Gastrocnemius medialis (tissue), 4 donors: ENCODE data around the gene NRTN. TPM values are rescaled to one million over a fixed set of nuclear protein-coding genes. Genes with fewer than 3 reads are reported as not detected.

Source experiments
- ATAC-seq, 2 donors: fragments of 150-250 bp; one replicate each; pipeline ENCODE4 v1.9.1; 2016
- DNase-seq, 2 donors: peaks; one replicate each; pipeline ENCODE4 v3.0.0-alpha.2; 2019
- H3K27ac ChIP-seq, 4 donors: fragments of 200-600 bp; sonication (generic); 1 replicate in 1 of 4; 2 replicates in 3 of 4; pipeline ENCODE4 v1.5.1; 2016 to 2018; ENCODE audit warnings: mild to moderate bottlenecking in 2 of 4, moderate library complexity in 1 of 4
- H3K27me3 ChIP-seq, 3 donors: fragments of 200-600 bp; sonication (generic) in 2 of 3; 1 replicate in 1 of 3; 2 replicates in 2 of 3; pipeline versions ENCODE4 v1.5.1 to v1.6.0; 2016 to 2019; ENCODE audit warnings: mild to moderate bottlenecking in 1 of 3, moderate library complexity in 1 of 3
- H3K36me3 ChIP-seq, 2 donors: fragments of 200-600 bp; sonication (generic) in 1 of 2; one replicate each; pipeline ENCODE4 v1.5.1; 2017 to 2018
- H3K4me1 ChIP-seq, 2 donors: fragments of 200-600 bp; sonication (generic) in 1 of 2; one replicate each; pipeline ENCODE4 v1.5.1; 2016 to 2017; ENCODE audit warnings: mild to moderate bottlenecking in 2 of 2
- H3K4me3 ChIP-seq, 4 donors: fragments of 200-600 bp; sonication (generic) in 3 of 4; 1 replicate in 1 of 4; 2 replicates in 3 of 4; pipeline ENCODE4 v1.5.1; 2016 to 2019; ENCODE audit warnings: mild to moderate bottlenecking in 2 of 4
- H3K9me3 ChIP-seq, 3 donors: fragments of 200-600 bp; sonication (generic) in 2 of 3; 1 replicate in 1 of 3; 2 replicates in 2 of 3; pipeline ENCODE4 v1.5.1; 2016 to 2019
- POLR2A ChIP-seq, 2 donors: fragments of 450-650 bp; IDR thresholded peaks; one replicate each; pipeline ENCODE4 v1.6.1; 2017; ENCODE audit warnings: antibody characterized with exemption in 2 of 2, mild to moderate bottlenecking in 2 of 2, moderate library complexity in 2 of 2
- in situ Hi-C, 4 donors: fragments of 200-750 bp; cut with MboI; loops; one replicate each; pipeline versions ENCODE4 v1.15.0 to v1.8.0; 2017; ENCODE audit warnings: low sequenced_read_pairs in 4 of 4
- intact Hi-C: fragments of 100-400 bp; cut with DNase I; formaldehyde crosslinking; loops from one replicate; pipeline ENCODE4 v1.15.1; 2023; ENCODE audit warnings: low total_unique reads
- total RNA-seq, 4 donors: library from RNA; depleted of rRNA; stranded (reverse); fragments of >200 nt; gene quantifications; one replicate each; pipeline versions ENCODE4 v1.1.0 to v1.2.3, GENCODE V29; 2016
- TF ChIP-seq, protein P1 (sequence below), 5 experiments: fragments of 450-650 bp in 3 of 5; fragments of 200-600 bp in 2 of 5; sonication (generic) in 2 of 5; IDR thresholded peaks in 4 of 5; conservative IDR thresholded peaks in 1 of 5; 1 replicate in 4 of 5; 2 replicates in 1 of 5; pipeline ENCODE4 v1.5.1; 2016 to 2019; ENCODE audit warnings: antibody characterized with exemption in 5 of 5, mild to moderate bottlenecking in 3 of 5, moderate library complexity in 3 of 5

Gene NRTN, protein sequence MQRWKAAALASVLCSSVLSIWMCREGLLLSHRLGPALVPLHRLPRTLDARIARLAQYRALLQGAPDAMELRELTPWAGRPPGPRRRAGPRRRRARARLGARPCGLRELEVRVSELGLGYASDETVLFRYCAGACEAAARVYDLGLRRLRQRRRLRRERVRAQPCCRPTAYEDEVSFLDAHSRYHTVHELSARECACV
- not detected for total RNA-seq

DNA sequence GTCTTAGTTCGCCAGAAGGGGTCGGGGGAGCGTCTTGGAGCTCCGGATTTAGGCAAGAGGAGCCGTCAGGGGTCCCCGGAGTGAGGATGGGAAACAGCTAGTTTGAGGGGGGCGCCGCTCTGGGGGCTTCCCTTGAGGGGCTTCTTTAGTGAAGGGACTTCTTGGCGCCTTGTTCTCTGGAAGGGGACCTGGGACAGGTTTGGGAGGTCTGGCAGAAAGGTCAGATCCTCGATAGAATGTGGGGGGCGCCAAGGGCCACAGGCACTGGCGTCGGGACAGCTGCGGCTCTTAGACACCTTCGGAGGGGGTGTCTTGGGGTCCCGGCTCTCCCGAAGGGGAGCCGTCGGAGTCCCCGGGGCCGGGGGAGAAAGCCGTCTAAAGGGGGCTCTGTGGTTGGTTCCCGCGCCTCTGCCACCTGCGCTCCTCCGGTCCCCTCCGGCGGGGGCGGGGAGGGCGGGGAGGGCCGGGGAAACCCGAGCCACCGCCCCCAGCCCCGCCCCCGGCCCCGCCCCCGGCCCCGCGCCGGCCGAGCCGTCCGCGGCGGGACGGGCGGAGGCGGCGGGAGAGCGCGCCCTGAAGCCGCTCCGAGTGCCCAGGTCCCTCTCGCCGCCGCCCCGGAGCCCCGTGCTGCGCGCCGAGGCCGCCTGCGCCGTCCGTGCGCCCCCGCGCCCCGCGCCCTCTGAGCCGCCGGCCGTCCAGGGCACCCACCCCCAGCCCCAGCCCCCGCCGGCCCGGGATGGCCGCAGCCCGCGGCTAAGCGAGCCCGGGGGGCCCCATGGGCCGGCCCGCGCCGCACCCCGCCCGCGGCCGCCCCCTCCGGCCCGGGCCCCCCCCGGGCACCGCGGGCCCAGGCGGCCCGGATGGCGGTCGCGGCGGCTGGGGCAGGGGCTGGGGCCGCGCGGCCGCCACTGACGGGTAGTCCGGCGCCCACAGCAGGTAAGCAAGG lies at the start of gene NRTN:
Gene NRTN, plus strand, starts transcription at position 552 of the 946 bp plus-strand sequence. CDS start 19,099 bp downstream, outside the sequence.
- Histone ChIP-seq H3K4me1 (peaks cover 0 to 4% of the 10 kb centered on the region in 2 donors), H3K36me3 (no peaks in the 10 kb centered on the region), H3K27me3 (peaks cover 55 to 66% (median 60%) of the 10 kb centered on the region in 3 donors), H3K4me3 (peak within 1 kb of the TSS in 2 of 4 donors; percentile 18 to 22), H3K27ac (no peak within 1 kb of the TSS), H3K9me3 (no peaks in the 10 kb centered on the region)
- ATAC-seq: no peak
- no peak for TF ChIP-seq POLR2A (IDR thresholded peaks at IDR 0.05)
- TF ChIP-seq, protein P1, sequence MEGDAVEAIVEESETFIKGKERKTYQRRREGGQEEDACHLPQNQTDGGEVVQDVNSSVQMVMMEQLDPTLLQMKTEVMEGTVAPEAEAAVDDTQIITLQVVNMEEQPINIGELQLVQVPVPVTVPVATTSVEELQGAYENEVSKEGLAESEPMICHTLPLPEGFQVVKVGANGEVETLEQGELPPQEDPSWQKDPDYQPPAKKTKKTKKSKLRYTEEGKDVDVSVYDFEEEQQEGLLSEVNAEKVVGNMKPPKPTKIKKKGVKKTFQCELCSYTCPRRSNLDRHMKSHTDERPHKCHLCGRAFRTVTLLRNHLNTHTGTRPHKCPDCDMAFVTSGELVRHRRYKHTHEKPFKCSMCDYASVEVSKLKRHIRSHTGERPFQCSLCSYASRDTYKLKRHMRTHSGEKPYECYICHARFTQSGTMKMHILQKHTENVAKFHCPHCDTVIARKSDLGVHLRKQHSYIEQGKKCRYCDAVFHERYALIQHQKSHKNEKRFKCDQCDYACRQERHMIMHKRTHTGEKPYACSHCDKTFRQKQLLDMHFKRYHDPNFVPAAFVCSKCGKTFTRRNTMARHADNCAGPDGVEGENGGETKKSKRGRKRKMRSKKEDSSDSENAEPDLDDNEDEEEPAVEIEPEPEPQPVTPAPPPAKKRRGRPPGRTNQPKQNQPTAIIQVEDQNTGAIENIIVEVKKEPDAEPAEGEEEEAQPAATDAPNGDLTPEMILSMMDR (IDR thresholded peaks at IDR 0.05 in 4 of 5, conservative IDR thresholded peaks at IDR 0.05 in 1 of 5): no peak
- DNase-seq: no peak
- in situ Hi-C loops (no loop called here), intact Hi-C loops (loop anchor here (2.0 kb wide), 1 partner anchor 88 kb away; no protein-coding TSS in a partner anchor)

DNA sequence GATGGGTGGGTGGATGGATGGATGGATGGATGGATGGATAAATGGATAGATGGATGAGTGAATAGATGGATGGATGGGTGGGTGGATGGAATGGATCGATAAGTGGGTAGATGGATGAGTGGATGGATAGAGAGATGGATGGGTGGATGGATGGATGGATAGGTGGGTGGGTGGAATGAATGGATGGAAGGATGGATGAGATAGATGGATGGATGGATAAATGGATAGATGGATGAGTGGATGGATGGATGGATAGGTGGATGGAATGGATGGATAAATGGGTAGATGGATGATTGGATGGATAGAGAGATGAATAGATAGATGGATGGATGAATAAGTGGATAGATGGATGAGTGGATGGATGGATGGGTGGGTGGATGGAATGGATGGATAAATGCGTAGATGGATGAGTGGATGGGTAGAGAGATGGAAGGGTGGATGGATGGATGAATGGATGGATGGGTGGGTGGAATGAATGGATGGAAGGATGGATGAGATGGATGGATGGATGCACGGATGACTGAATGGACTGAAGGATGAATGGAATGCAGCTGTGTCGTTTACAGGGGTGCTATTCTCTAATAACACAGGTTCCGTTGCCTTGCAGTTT lies 42.2 kb upstream of the NRTN start:
- DNase-seq (no peak), ATAC-seq (no peak)
- H3K4me3 ChIP-seq: no peak overlapping the region
- no peaks in the 10 kb centered on the region for H3K9me3 ChIP-seq
- no peaks in the 10 kb centered on the region for H3K4me1 ChIP-seq
- intact Hi-C loops (no loop called here), in situ Hi-C loops (no loop called here)
- H3K27me3 ChIP-seq: peaks cover 0 to 4% (median 0%) of the 10 kb centered on the region in 3 donors
- no peak overlapping the region for H3K27ac ChIP-seq
- no peak for TF ChIP-seq POLR2A (IDR thresholded peaks at IDR 0.05)
- TF ChIP-seq, protein P1 (IDR thresholded peaks at IDR 0.05 in 4 of 5, conservative IDR thresholded peaks at IDR 0.05 in 1 of 5): no peak
- H3K36me3 ChIP-seq: no peaks in the 10 kb centered on the region

- H3K4me3 ChIP-seq: no peak overlapping the region
- ATAC-seq: no peak
- no peak for DNase-seq
- no peaks in the 10 kb centered on the region for H3K27me3 ChIP-seq
- no peaks in the 10 kb centered on the region for H3K36me3 ChIP-seq
- in situ Hi-C loops (no loop called here), intact Hi-C loops (no loop called here)
- no peaks in the 10 kb centered on the region for H3K4me1 ChIP-seq
- H3K27ac ChIP-seq: no peak overlapping the region
- no peaks in the 10 kb centered on the region for H3K9me3 ChIP-seq
- TF ChIP-seq POLR2A (IDR thresholded peaks at IDR 0.05): no peak
- TF ChIP-seq, protein P1 (IDR thresholded peaks at IDR 0.05 in 4 of 5, conservative IDR thresholded peaks at IDR 0.05 in 1 of 5): no peak
These were observed 39.6 kb upstream of the NRTN start for GRCh38 chr19:5765220-5765619.

DNA sequence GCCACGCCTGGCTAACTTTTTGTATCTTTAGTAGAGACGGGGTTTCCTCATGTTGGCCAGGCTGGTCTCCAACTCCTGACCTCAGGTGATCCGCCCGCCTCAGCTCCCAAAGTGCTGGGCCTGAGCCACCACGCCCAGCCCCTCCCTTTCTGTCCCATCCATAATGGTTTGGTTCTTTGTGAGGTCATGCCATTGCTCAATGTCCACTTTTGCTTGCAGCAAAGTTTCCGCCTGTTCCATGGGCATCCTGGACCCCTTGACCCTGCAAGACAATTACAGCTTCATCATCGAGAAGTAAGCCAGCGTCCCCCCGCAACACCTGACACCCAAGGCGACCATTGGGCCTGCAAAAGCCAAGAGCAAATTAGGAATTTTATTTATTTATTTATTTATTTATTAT lies 36.9 kb upstream of the NRTN start:
- ATAC-seq (no peak), DNase-seq (no peak)
- in situ Hi-C loops: no loop called here
- intact Hi-C loops: no loop called here
- no peak overlapping the region for H3K4me3 ChIP-seq
- H3K9me3 ChIP-seq: no peaks in the 10 kb centered on the region
- H3K27me3 ChIP-seq: peaks cover 0 to 4% (median 0%) of the 10 kb centered on the region in 3 donors
- H3K4me1 ChIP-seq: no peaks in the 10 kb centered on the region
- no peak for TF ChIP-seq POLR2A (IDR thresholded peaks at IDR 0.05)
- TF ChIP-seq, protein P1 (IDR thresholded peaks at IDR 0.05 in 4 of 5, conservative IDR thresholded peaks at IDR 0.05 in 1 of 5): no peak
- H3K36me3 ChIP-seq: no peaks in the 10 kb centered on the region
- no peak overlapping the region for H3K27ac ChIP-seq
